Progenitor cell of endocrine pancreas (in vitro differentiated cells): ENCODE results near the gene SORT1. TPM values are rescaled to one million over a fixed set of nuclear protein-coding genes. Genes with fewer than 3 reads are reported as not detected.

Experiments used
- DNase-seq: peaks from one replicate; pipeline ENCODE4 v3.0.0; 2021; ENCODE audit warnings: low spot score; ENCODE audit not compliant: unreplicated experiment
- H3K27ac Mint-ChIP-seq: 2 replicates; pipeline ENCODE4 v1.8.0; 2021; ENCODE audit warnings: mild to moderate bottlenecking, moderate library complexity, mixed read lengths
- H3K27me3 Mint-ChIP-seq: 2 replicates; pipeline ENCODE4 v1.8.0; 2021; ENCODE audit warnings: mixed read lengths
- H3K36me3 Mint-ChIP-seq: 2 replicates; pipeline ENCODE4 v1.8.0; 2022; ENCODE audit warnings: mixed read lengths; ENCODE audit not compliant: insufficient read depth
- H3K4me1 Mint-ChIP-seq: 2 replicates; pipeline ENCODE4 v1.8.0; 2021; ENCODE audit warnings: low read depth, mixed read lengths
- H3K4me3 Mint-ChIP-seq: 2 replicates; pipeline ENCODE4 v1.8.0; 2021; ENCODE audit warnings: low read depth, mild to moderate bottlenecking, moderate library complexity, mixed read lengths
- H3K9me3 Mint-ChIP-seq: 2 replicates; pipeline ENCODE4 v1.8.0; 2021; ENCODE audit warnings: low read depth, mixed read lengths
- CTCF ChIP-seq: fragments of 200-600 bp; sonication (generic); IDR thresholded peaks from one replicate; pipeline ENCODE4 v1.5.0; 2021; ENCODE audit warnings: antibody characterized with exemption, mild to moderate bottlenecking; ENCODE audit not compliant: unreplicated experiment
- total RNA-seq: library from RNA; stranded (reverse); gene quantifications from 2 replicates; pipeline ENCODE4 v1.2.1, GENCODE V29; 2021

The SORT1 gene
- total RNA-seq, 1 donor from 2014 or later: 110 TPM

DNA sequence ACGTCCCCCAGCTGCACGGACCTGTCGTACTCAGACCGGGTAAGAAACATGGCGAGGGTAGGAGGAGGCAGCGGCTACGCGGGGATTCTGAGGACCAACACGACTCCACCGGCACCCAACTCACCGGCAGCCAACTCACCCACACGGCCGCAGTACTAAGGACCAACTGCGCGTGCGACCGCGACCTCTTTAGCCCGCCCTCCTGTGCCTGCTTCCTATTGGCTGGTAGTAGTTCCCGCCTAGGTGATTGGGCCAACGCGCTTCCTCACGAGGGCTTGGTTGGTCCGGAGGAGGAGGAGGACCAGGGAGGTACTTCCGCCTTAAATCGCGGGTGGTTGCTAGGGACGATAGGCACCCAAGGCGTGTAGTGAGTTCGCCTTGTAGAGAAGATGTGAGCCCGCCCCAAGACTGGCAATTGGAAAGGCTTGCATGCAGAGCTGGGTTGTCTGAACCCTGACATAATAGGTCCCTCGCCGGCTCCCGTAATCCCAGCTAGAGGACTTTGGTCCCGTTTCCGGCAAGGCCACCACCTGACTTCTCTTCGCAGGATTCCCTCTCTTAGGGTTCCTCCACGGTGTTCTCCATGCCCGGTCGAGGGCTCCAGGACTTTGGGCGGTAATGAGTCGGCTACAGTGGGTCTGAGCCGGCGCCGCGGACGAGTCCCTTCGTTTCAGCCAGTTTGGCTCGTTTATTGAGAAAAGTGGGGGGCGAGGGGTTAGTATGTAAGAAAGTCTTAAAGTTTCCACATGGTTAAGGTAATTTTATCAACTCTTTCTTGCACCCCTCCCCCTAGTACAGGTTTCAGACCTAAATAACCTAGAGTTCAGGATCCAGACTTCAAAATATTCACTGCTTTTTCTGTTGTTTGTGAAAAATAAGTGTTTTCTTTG lies 28.8 kb upstream of the SORT1 start, which contains the start of gene PSMA5:
Gene PSMA5 (minus strand): TSS at position 168 of the 890 bp plus-strand sequence. CDS start 118 bp downstream, at position 50.
- no peaks in the 10 kb centered on the region for H3K9me3 Mint-ChIP-seq
- peak; percentile 85 for DNase-seq

DNA sequence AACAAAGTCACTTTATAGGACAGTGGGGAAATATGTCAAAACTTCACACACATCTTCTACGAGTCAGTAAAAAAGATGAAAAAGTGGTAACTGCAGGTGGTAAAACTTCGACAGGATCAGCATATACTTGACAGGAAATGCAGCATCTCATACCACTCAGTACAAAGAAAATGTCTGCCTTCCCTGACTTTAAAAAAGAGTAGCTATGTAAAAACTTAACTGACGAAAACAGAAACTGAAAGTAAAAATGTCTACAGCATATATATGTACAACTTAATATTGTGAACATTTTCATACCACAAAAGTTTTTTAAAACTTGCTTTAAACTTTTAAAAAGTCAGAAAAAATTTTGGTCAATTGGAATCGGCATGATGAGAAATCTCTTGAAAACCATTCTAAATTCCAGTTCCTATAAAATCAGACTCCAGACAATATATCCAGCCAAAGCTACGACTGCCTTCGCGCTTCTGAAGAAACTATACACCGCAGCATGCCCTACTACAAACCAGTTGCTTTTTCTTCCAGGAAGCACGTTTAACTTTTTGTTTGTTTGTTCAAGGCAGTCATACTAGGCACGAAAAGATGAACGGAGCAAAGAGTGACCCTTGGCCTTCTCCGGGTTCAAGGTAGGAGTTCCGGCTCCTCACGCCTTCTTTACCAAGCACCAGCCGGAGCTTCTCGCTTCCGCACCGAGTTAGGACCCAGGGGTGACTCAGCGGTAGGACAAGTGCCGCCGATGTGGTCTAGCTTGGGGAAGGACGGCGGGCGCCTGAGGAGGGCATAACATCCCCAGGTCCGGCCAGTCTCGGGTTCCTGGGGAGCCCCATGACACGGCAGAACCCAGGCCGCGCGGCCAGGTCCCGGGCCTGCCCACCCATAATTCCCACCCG lies 27.9 kb upstream of the SORT1 start:
- peaks cover 22% of the 10 kb centered on the region for H3K4me1 Mint-ChIP-seq
- H3K9me3 Mint-ChIP-seq: no peaks in the 10 kb centered on the region
- no peaks in the 10 kb centered on the region for H3K27me3 Mint-ChIP-seq
- H3K27ac Mint-ChIP-seq: peak overlapping the region; percentile 93
- no peak for DNase-seq
- H3K4me3 Mint-ChIP-seq: peak overlapping the region; percentile 92
- no peak for TF ChIP-seq CTCF
- peaks cover 3% of the 10 kb centered on the region for H3K36me3 Mint-ChIP-seq

More for the DNA sequence above, 28.8 kb upstream of the SORT1 start, which contains the start of gene PSMA5:
- peaks cover 3% of the 10 kb centered on the region for H3K36me3 Mint-ChIP-seq
- no peak for TF ChIP-seq CTCF
- peak within 1 kb of the TSS; percentile 92 for H3K4me3 Mint-ChIP-seq
- peak within 1 kb of the TSS; percentile 93 for H3K27ac Mint-ChIP-seq
- H3K4me1 Mint-ChIP-seq: peaks cover 22% of the 10 kb centered on the region
- H3K27me3 Mint-ChIP-seq: no peaks in the 10 kb centered on the region

DNA sequence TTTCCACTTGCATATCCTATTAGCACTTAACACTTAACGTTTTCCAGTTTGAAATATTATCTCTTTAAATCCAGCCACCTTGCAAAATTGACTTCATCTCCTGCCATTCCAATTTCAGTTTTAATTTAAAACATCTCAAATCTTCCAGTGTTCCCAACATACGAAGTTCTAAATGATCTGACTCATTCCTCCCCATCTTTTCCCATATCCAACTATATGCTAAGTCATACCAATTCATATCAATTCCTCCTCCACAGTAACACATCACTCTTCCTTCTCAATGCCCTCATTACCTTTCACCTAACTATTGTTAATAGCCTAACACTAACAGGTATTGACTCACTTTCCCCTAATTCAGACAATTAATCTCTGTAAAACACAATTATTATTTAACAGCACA lies 25.8 kb upstream of the SORT1 start:
- H3K36me3 Mint-ChIP-seq: peaks cover 7% of the 10 kb centered on the region
- H3K27me3 Mint-ChIP-seq: no peaks in the 10 kb centered on the region
- TF ChIP-seq CTCF: no peak
- no peak for DNase-seq
- peak overlapping the region; percentile 4 for H3K27ac Mint-ChIP-seq
- H3K9me3 Mint-ChIP-seq: no peaks in the 10 kb centered on the region
- peaks cover 17% of the 10 kb centered on the region for H3K4me1 Mint-ChIP-seq
- no peak overlapping the region for H3K4me3 Mint-ChIP-seq

- Mint-ChIP-seq H3K36me3 (peaks cover 41% of the 10 kb centered on the region), H3K27ac (no peak overlapping the region), H3K9me3 (no peaks in the 10 kb centered on the region), H3K4me3 (no peak overlapping the region), H3K27me3 (no peaks in the 10 kb centered on the region), H3K4me1 (no peaks in the 10 kb centered on the region)
- DNase-seq: no peak
- no peak for TF ChIP-seq CTCF
These were observed 14.8 kb upstream of the SORT1 start for GRCh38 chr1:109412551-109412950.

DNA sequence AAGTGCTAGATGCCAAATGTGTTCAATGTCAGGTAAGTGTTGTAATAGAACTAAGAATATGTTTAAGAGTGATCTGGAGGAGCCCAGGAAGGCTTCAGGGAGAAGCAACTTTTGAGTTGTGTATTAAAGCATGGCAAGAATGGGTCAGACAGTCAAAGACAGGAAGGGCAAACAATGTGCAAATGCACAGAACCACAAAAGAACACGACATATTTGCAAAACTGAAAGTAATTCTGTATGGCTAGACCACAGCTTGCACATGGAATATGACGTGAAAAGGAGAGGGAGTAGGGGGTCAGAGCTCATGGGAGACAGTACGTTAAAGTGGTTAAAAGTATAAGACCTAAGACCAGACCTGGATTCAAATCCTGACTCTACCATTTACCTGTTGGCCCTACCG lies 7.1 kb upstream of the SORT1 start:
- no peak for TF ChIP-seq CTCF
- no peak overlapping the region for H3K4me3 Mint-ChIP-seq
- no peaks in the 10 kb centered on the region for H3K9me3 Mint-ChIP-seq
- H3K36me3 Mint-ChIP-seq: peaks cover 27% of the 10 kb centered on the region
- no peak for DNase-seq
- peak overlapping the region; percentile 63 for H3K27ac Mint-ChIP-seq
- no peaks in the 10 kb centered on the region for H3K4me1 Mint-ChIP-seq
- H3K27me3 Mint-ChIP-seq: no peaks in the 10 kb centered on the region
